Measurements from ENCODE around the gene TMBIM1. TPM values are rescaled to one million over a fixed set of nuclear protein-coding genes. Genes with fewer than 3 reads are reported as not detected.
"Not testable (repeated sequence)": the region's sequence is repeated elsewhere in the genome, so short reads cannot be mapped to it uniquely, and the experiment has no call there.

The TMBIM1 gene
- total RNA-seq, 4 donors from 2014 or later: 272 to 341 (median 287) TPM

GRCh38 chr2:218319813-218320365 lies 27.6 kb upstream of the TMBIM1 start:
- Histone ChIP-seq H3K9me3 (no peaks in the 10 kb centered on the region), H3K4me3 (replicated peaks in 1 of 3) (no peak overlapping the region), H3K27me3 (no peaks in the 10 kb centered on the region), H3K27ac (no peak overlapping the region), H3K36me3 (no peaks in the 10 kb centered on the region), H3K4me1 (peaks cover 23 to 33% of the 10 kb centered on the region in 2 donors)
- 67 to 75% methylated on average over 6 of the region's 6 CpGs for WGBS, 2 donors
- TF ChIP-seq POLR2A (IDR thresholded peaks at IDR 0.05) (no peak), CTCF (IDR thresholded peaks at IDR 0.05) (no peak)
- intact Hi-C loops (cut with DNase I): no loop called here
- no peak for DNase-seq

GRCh38 chr2:218318241-218318640 lies 25.9 kb upstream of the TMBIM1 start:
- intact Hi-C loops (cut with DNase I): no loop called here
- TF ChIP-seq POLR2A (IDR thresholded peaks at IDR 0.05) (no peak), CTCF (IDR thresholded peaks at IDR 0.05) (no peak)
- peak; percentile 70 to 74 for DNase-seq
- Histone ChIP-seq H3K9me3 (no peaks in the 10 kb centered on the region), H3K27ac (no peak overlapping the region), H3K36me3 (no peaks in the 10 kb centered on the region), H3K4me1 (peaks cover 15 to 21% of the 10 kb centered on the region in 2 donors), H3K27me3 (no peaks in the 10 kb centered on the region), H3K4me3 (replicated peaks in 1 of 3) (no peak overlapping the region)
- WGBS, 2 donors: 74 to 81% methylated on average over 5 to 7 of the region's 7 CpGs

- H3K27ac ChIP-seq: no peak overlapping the region
- H3K4me1 ChIP-seq: peaks cover 15 to 21% of the 10 kb centered on the region in 2 donors
- intact Hi-C loops (cut with DNase I): no loop called here
Observed at GRCh38 chr2:218317835-218318234, 25.5 kb upstream of the TMBIM1 start.

GRCh38 chr2:218317303-218317630 lies 25.0 kb upstream of the TMBIM1 start:
- intact Hi-C loops (cut with DNase I): no loop called here
- peaks cover 10 to 17% of the 10 kb centered on the region in 2 donors for H3K4me1 ChIP-seq
- H3K27me3 ChIP-seq: no peaks in the 10 kb centered on the region
- DNase-seq: no peak
- 37 to 62% methylated on average over 1 of the region's 1 CpG for WGBS, 2 donors
- TF ChIP-seq POLR2A (IDR thresholded peaks at IDR 0.05) (no peak), CTCF (IDR thresholded peaks at IDR 0.05) (no peak)
- H3K27ac ChIP-seq: no peak overlapping the region
- H3K4me3 ChIP-seq (replicated peaks in 1 of 3): no peak overlapping the region
- H3K36me3 ChIP-seq: no peaks in the 10 kb centered on the region
- H3K9me3 ChIP-seq: no peaks in the 10 kb centered on the region

More at GRCh38 chr2:218317835-218318234, 25.5 kb upstream of the TMBIM1 start:
- Histone ChIP-seq H3K9me3 (no peaks in the 10 kb centered on the region), H3K36me3 (no peaks in the 10 kb centered on the region), H3K27me3 (no peaks in the 10 kb centered on the region), H3K4me3 (replicated peaks in 1 of 3) (no peak overlapping the region)
- no peak for DNase-seq
- TF ChIP-seq CTCF (IDR thresholded peaks at IDR 0.05): no peak
- TF ChIP-seq POLR2A (IDR thresholded peaks at IDR 0.05): no peak
- 90 to 94% methylated on average over 4 of the region's 4 CpGs for WGBS, 2 donors

- no peaks in the 10 kb centered on the region for H3K36me3 ChIP-seq
- H3K4me3 ChIP-seq (replicated peaks in 1 of 3): no peak overlapping the region
- H3K4me1 ChIP-seq: peaks cover 5 to 6% of the 10 kb centered on the region in 2 donors
- TF ChIP-seq CTCF (IDR thresholded peaks at IDR 0.05): no peak
- TF ChIP-seq POLR2A (IDR thresholded peaks at IDR 0.05): no peak
- no peaks in the 10 kb centered on the region for H3K27me3 ChIP-seq
- intact Hi-C loops (cut with DNase I): no loop called here
- H3K9me3 ChIP-seq: no peaks in the 10 kb centered on the region
- WGBS, 2 donors: 89 to 92% methylated on average over 8 of the region's 8 CpGs
- no peak overlapping the region for H3K27ac ChIP-seq
- DNase-seq: no peak
Observed at GRCh38 chr2:218315397-218315796, 23.1 kb upstream of the TMBIM1 start.

GRCh38 chr2:218314764-218315163 lies 22.5 kb upstream of the TMBIM1 start:
- H3K4me3 ChIP-seq (replicated peaks in 1 of 3); intact Hi-C loops (cut with DNase I); H3K27ac ChIP-seq; H3K9me3 ChIP-seq; H3K27me3 ChIP-seq; H3K36me3 ChIP-seq; H3K4me1 ChIP-seq; DNase-seq: not testable (repeated sequence)
- WGBS, 2 donors: 86 to 91% methylated on average over 4 of the region's 4 CpGs

Data from thyroid gland (tissue), 4 donors.